Mesodermal cell (in vitro differentiated cells): ENCODE results near the gene WNT9B. TPM values are rescaled to one million over a fixed set of nuclear protein-coding genes. Genes with fewer than 3 reads are reported as not detected.

Experiments used
- H3K27ac ChIP-seq: 2 replicates; pipeline ENCODE4 v1.7.0; 2013; ENCODE audit warnings: mild to moderate bottlenecking, low read depth, low read length, moderate library complexity; ENCODE audit not compliant: severe bottlenecking
- H3K36me3 ChIP-seq: 2 replicates; pipeline ENCODE4 v1.7.1; 2013; ENCODE audit warnings: mild to moderate bottlenecking, low read length, moderate library complexity; ENCODE audit not compliant: control insufficient read depth, insufficient read depth
- H3K4me1 ChIP-seq: one replicate; pipeline ENCODE4 v1.7.1; 2013; ENCODE audit warnings: mild to moderate bottlenecking, low read length; ENCODE audit not compliant: insufficient read depth, control insufficient read depth, poor library complexity, severe bottlenecking
- H3K4me3 ChIP-seq: 2 replicates; pipeline ENCODE4 v1.7.0; 2013; ENCODE audit warnings: low read length, control low read depth, mild to moderate bottlenecking; ENCODE audit not compliant: insufficient read depth, poor library complexity, severe bottlenecking; ENCODE audit errors: extremely low read depth
- H3K9me3 ChIP-seq: 2 replicates; pipeline ENCODE4 v1.7.1; 2013; ENCODE audit warnings: mild to moderate bottlenecking, low read length, moderate library complexity; ENCODE audit not compliant: control insufficient read depth
- WGBS, 2 experiments: methylation state at CpG; one replicate each; pipeline ENCODE4 v1.1.5; 2013; ENCODE audit warnings: missing lambda C conversion rate in 2 of 2; ENCODE audit not compliant: insufficient coverage in 2 of 2; 5-methylcytosine and 5-hydroxymethylcytosine counted together
- polyA plus RNA-seq, 2 experiments: library from polyadenylated mRNA; stranded (reverse); fragments of 50-300 nt; gene quantifications; one replicate each; pipeline ENCODE4 v1.2.3, GENCODE V29; 2013

WNT9B gene, protein sequence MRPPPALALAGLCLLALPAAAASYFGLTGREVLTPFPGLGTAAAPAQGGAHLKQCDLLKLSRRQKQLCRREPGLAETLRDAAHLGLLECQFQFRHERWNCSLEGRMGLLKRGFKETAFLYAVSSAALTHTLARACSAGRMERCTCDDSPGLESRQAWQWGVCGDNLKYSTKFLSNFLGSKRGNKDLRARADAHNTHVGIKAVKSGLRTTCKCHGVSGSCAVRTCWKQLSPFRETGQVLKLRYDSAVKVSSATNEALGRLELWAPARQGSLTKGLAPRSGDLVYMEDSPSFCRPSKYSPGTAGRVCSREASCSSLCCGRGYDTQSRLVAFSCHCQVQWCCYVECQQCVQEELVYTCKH
- polyA plus RNA-seq (2013, experiment 1 of 2) = 8.2 TPM
- polyA plus RNA-seq (2013, experiment 2 of 2) = 5.9 TPM

DNA sequence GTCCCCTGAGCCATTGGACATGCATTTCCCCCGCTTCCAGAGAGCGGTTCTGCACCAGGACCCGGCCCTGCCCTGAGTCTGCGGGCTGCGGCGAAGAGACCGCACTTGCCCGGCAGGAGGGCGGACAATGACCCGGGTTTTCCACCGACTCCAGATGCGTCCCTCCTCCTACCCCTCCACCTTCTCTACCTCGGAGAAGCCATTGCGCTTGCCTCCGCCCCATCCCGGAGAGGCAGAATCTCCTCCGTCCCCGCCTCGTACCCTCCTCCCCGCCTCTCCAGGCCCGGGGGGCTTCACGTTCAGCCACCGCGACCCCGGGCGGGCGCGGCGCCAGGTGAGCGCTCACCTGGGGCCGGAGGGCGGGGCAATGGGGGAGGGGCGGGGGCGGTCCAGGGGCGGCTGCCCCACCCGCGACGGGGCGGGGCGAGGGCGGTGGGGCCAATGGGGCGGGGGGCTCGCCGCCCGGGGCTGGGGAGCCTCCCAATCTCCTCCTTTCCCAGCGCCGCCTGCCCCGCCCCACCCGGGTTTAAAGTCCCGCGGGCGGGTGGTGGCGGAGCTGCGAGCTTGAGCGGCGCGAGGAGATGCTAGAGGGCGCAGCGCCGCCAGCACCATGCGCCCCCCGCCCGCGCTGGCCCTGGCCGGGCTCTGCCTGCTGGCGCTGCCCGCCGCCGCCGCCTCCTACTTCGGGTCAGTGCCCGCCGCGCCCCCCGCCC is at the start of gene WNT9B:
Gene WNT9B, plus strand, starts transcription at position 555 of the 713 bp plus-strand sequence. Its CDS starts 56 bp downstream, at position 611.
- Histone ChIP-seq H3K9me3 (no peaks in the 10 kb centered on the region), H3K27ac (no peak within 1 kb of the TSS), H3K4me3 (peak within 1 kb of the TSS; percentile 55), H3K36me3 (no peaks in the 10 kb centered on the region), H3K4me1 (peaks cover 10% of the 10 kb centered on the region)
- WGBS, 2 experiments = 1 to 4% methylated on average over 29 to 39 of the region's 75 CpGs

DNA sequence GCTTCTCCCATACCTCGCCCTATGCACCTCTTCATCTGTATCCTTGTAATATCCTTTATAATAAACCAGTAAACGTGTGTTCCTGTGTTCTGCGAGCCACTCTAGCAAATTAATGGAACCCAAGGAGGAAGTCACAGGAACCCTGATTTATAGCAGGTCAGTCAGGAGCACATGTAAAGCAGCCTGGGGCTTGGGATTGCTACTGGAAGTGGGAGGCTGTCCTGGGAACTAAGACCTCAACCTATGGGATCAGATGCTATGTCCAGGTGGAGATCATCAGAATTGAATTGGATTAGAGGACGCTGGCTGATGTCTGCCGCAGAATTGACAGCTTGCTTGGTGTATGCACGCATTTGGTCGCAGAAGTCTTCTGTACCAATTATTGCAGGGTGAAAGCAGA is 48.6 kb upstream of the WNT9B start:
- Histone ChIP-seq H3K4me3 (no peak overlapping the region), H3K4me1 (no peaks in the 10 kb centered on the region), H3K27ac (no peak overlapping the region), H3K36me3 (peaks cover 9% of the 10 kb centered on the region), H3K9me3 (no peaks in the 10 kb centered on the region)
- 77 to 86% methylated on average over 7 of the region's 7 CpGs for WGBS, 2 experiments

DNA sequence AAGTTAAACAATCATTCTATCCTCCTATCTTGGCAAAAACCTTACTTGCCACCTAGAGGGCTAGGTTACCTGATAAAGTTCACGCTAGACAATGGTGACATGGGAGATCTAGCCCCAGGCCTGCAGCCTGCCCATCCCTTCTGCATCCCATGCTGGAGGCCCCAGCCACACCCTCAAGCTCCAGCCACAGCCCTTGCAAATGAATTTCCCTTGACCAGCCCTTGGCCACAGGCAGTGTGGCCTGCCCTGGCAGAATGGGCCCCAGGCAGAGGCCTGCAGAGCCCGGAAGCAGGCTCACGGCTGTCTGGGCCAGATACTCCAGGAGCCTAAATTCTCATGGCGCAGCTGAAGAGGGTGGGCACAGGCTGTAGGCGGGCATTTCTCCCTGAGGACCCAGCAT is 47.8 kb upstream of the WNT9B start:
- no peaks in the 10 kb centered on the region for H3K4me1 ChIP-seq
- H3K9me3 ChIP-seq = no peaks in the 10 kb centered on the region
- no peak overlapping the region for H3K4me3 ChIP-seq
- peaks cover 9% of the 10 kb centered on the region for H3K36me3 ChIP-seq
- H3K27ac ChIP-seq = no peak overlapping the region
- 91 to 96% methylated on average over 5 of the region's 5 CpGs for WGBS, 2 experiments

DNA sequence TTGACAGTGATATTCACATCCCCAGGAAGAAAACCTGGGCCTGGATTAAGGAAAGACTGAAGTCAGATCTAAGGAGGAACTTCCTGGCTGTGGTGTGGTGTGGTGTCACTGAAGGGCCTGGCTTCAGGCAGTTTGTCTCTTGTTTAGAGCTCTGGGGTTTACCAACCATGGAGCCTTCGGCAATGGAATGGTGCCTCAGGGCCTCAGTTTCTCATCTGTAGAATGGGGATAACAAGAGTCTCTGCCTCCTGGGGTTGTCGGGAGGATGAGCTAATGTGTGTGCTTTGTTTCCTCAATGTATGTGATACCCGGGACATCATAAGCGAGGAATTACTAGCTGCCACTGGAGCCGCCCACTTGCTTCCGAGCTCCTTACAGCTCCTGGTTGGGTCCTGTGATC is 45.6 kb upstream of the WNT9B start:
- no peak overlapping the region for H3K27ac ChIP-seq
- H3K9me3 ChIP-seq = no peaks in the 10 kb centered on the region
- H3K4me3 ChIP-seq = no peak overlapping the region
- 94 to 100% methylated on average over 1 to 6 of the region's 6 CpGs for WGBS, 2 experiments
- H3K36me3 ChIP-seq = peaks cover 4% of the 10 kb centered on the region
- H3K4me1 ChIP-seq = peaks cover 7% of the 10 kb centered on the region

DNA sequence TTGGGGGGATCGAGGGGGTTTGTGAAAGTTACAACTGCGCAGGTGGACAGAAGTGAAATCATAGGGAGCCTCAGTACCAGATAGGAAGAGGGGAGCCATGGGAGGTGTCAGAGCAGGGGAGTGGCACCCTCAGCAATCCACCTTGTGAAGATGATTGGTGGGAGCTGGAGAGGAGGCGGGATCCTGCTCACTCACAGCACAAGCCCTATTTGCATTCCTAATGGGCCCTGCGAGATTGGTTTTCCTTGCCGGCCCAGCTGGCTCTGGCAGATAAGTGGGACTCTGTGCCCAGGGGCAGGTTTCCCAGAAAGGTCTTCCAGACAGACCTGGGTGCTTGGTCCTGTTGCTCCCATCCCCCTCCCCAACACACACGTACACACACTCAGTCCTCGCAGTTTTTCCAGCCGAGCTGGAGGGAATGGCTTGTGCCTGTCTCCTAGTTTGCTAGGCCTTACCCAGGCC is 42.2 kb upstream of the WNT9B start:
- H3K36me3 ChIP-seq = peaks cover 4% of the 10 kb centered on the region
- peaks cover 34% of the 10 kb centered on the region for H3K4me1 ChIP-seq
- H3K9me3 ChIP-seq = no peaks in the 10 kb centered on the region
- WGBS, 2 experiments = 76 to 80% methylated on average over 7 to 8 of the region's 8 CpGs
- H3K4me3 ChIP-seq = no peak overlapping the region
- H3K27ac ChIP-seq = peak overlapping the region; percentile 10

DNA sequence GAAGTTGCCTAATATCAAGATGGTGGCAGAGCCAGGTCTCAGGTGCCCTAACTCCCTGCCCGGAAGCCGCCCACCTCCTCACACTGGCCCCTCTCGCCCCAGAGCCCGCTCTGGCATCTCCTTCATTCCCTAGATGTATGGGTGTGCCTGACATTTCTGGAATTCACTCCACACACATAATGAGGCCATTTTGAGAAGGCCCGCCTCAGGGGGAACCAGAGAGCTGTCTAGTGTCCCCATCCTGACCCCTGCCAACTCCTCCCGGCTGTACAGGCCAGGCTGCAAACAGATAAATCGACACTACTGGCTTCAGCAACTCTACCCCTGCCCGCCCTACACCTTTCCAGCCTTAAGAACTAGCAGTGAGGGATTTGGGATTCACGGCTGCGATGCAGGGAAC is 40.5 kb upstream of the WNT9B start:
- H3K36me3 ChIP-seq = peaks cover under 1% of the 10 kb centered on the region
- H3K4me3 ChIP-seq = no peak overlapping the region
- no peaks in the 10 kb centered on the region for H3K9me3 ChIP-seq
- no peak overlapping the region for H3K27ac ChIP-seq
- 86 to 92% methylated on average over 3 to 7 of the region's 10 CpGs for WGBS, 2 experiments
- peaks cover 39% of the 10 kb centered on the region for H3K4me1 ChIP-seq

DNA sequence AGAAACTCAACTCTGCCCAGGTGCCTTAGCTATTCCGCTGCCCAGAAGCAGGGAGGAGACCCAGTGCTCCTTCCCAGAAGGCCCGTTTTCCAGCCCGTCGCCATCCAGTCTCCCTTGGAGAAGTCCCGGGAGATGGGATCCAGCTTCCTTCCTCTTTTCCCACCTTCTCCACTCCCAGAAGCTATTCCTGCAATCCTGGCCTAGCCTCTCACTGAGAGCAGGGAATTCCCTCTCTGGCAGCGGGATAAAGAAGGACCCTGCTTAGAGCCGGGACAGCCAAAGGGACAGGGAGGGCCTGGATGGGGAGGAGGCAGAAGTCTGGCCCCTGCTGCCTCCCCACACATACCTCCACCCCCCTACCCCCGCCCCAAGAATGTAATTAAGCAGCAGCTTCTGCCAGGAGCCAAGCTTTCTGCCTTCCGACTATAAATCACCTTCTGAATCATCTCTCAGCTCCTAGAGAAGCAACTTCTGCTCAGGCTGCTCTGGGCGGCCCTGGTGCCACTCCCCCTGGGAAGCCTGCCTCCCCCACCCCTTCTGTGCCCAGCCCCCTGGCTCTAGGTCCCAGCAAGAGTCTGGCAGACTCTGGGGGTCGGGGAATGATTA is 39.3 kb upstream of the WNT9B start:
- peaks cover 50% of the 10 kb centered on the region for H3K4me1 ChIP-seq
- H3K9me3 ChIP-seq = no peaks in the 10 kb centered on the region
- 34 to 50% methylated on average over 2 to 4 of the region's 11 CpGs for WGBS, 2 experiments
- H3K4me3 ChIP-seq = no peak overlapping the region
- H3K27ac ChIP-seq = peak overlapping the region; percentile 73
- H3K36me3 ChIP-seq = no peaks in the 10 kb centered on the region

DNA sequence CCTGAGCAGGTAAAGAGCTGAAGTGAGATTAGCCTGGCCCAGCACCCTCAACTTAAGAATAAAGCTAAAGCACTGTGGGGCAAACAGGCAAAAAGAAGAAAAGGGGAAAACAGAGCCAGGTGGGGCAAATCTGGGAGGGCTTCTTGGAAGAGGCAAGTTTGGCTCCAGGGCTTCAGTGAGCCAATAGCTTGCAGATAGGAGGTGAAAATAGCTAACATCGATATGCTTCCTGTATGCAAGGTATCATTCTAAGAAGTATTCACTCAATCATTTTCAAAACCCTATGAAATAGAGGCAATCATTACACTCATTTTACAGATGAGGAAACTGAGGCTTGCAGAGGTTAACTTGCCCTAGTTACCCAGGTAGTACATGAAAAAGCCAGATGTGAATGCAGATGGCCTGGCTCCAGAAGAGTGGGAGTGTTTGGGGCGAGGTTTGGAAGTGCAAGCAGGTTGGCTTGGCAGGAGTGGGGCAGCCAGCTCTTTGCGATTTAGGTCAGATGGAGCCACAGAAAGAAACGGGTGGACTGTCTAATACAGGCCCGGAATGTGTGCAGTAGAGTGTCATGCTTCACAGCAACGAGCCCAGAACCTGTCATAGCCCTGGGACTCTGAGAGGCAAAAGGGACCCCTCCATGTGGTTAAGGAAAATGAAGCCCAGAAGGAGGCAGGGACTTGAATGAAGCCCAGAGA is 38.6 kb upstream of the WNT9B start:
- peaks cover 52% of the 10 kb centered on the region for H3K4me1 ChIP-seq
- H3K27ac ChIP-seq = peak overlapping the region; percentile 41
- 93 to 94% methylated on average over 5 of the region's 6 CpGs for WGBS, 2 experiments
- H3K4me3 ChIP-seq = no peak overlapping the region
- no peaks in the 10 kb centered on the region for H3K36me3 ChIP-seq
- no peaks in the 10 kb centered on the region for H3K9me3 ChIP-seq

DNA sequence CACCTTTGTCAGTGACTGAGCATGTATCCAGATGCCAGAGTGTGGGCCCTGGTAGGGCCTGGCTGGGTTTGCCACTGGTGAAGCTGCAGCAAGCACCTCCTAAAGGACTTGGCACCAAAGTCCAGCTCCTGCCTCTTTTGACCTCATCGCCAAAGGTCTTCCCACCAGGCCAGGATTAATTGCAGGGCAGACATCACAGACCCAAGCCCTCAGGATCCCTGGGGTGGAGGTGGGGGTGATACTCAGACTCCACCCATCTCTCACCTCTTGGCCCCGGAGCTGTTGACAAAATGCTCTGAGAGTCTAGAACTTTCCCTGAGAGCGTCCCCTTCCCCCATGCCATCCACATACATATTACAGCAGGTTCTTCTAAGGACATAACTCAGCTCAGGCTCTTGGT is 37.5 kb upstream of the WNT9B start:
- 75 to 100% methylated on average over 2 of the region's 3 CpGs for WGBS, 2 experiments

DNA sequence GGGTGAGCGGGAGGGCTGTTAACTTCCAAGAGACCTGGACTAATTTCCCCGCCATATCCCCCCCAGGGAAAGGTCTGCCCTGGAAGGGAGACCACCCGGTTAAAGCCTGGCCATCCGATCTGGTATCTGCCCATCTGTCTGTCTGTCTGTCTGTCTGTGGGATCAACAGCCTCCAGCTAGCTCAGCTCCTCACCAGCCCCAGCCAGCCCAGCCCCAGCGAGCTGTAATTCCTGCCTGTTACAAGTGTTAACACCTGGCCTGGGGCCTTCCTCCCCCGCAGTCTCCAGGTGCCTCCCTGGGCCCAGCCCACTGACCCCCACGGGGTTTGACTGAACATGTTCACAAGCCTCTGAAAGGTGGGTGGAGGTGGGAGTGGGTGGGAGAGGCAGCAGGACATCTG is 36.9 kb upstream of the WNT9B start:
- Histone ChIP-seq H3K27ac (no peak overlapping the region), H3K4me3 (no peak overlapping the region), H3K36me3 (no peaks in the 10 kb centered on the region), H3K9me3 (no peaks in the 10 kb centered on the region), H3K4me1 (peaks cover 54% of the 10 kb centered on the region)
- WGBS, 2 experiments = 80 to 91% methylated on average over 7 of the region's 7 CpGs

More for the DNA sequence above, 37.5 kb upstream of the WNT9B start:
- no peak overlapping the region for H3K27ac ChIP-seq
- H3K36me3 ChIP-seq = no peaks in the 10 kb centered on the region
- no peak overlapping the region for H3K4me3 ChIP-seq
- H3K4me1 ChIP-seq = peaks cover 52% of the 10 kb centered on the region
- H3K9me3 ChIP-seq = no peaks in the 10 kb centered on the region
